ENCODE measurements around the gene EFNB3. TPM values are rescaled to one million over a fixed set of nuclear protein-coding genes. Genes with fewer than 3 reads are reported as not detected.

The EFNB3 gene
- total RNA-seq, 1 donor from 2014 or later, result not detected

DNA sequence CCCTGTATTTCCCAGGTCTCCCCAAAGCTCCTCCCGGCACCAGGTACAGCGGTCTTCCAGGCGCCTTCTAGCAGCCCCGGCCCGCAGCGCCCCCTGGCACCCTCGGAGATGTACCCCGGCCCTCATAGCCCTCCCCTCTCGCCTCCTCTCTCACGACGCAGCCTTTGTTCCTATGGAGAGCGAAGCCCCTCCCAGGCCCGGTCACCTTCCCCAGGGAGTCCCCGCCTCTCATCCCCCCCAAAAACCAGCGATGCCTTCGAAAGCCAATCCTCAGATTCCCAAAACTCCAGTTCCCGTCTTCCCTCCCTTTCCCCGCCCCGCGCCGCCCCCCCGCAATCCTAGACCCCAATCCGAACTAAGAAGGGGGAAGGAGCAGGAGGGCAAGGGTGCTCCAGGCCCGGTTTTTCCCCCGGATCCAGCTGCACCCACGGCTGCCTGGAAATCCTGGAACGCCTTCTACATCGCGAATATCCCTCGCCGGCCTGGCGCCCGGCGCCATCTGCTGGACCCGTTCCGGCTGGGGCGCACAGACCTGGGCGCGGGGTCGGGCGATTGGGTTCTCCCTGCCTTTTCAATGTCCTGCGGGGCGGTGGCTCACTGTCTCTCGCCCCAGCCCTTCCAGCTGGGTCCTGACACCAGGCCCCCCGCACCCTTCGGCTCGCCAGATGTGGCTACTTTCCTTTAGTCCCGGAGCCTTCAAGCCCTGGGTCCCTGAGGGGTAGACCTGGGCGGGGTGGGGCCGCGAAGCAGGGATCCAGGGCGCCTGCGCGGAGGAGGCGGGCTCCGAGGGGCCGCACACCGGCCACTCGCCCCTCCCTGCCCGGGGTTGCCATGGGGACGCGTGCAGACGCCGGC is 12.1 kb downstream of the EFNB3 start, which contains the start of gene DNAH2:
Gene DNAH2 (plus strand): TSS at position 844 of the 855 bp plus-strand sequence. CDS start 1,991 bp downstream, outside the sequence.
- intact Hi-C loops (cut with micrococcal nuclease), result no loop called here

DNA sequence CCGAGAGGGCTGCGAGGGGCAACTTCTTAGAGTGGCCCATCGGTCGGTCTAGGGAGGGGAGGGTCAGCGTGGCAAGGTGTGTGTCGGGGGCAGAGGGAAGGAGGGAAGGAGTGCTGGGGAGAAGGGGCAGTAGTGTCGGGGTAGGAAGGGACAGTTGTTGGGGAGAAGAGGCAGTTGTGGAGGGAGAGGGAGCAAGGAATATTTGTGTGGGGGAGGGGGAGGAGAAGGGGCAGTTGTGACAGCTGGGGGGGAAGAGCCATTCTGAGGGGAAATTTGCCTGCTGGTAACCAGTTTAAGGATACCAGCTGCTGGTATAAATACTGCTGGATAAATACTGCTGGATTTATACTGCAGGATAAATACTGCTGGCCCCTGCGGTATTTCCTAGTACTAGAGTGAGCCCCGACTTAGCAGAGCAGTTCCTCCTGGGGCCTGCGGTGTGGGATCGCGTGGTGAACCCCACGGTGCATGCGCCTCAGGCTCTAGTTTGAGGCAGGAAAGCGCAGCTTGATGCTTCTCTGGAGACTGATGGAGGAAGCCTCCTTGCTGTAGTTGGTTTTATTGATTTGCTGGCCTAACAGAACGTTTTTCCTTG is 12.9 kb downstream of the EFNB3 start:
- intact Hi-C loops (cut with micrococcal nuclease), result no loop called here

DNA sequence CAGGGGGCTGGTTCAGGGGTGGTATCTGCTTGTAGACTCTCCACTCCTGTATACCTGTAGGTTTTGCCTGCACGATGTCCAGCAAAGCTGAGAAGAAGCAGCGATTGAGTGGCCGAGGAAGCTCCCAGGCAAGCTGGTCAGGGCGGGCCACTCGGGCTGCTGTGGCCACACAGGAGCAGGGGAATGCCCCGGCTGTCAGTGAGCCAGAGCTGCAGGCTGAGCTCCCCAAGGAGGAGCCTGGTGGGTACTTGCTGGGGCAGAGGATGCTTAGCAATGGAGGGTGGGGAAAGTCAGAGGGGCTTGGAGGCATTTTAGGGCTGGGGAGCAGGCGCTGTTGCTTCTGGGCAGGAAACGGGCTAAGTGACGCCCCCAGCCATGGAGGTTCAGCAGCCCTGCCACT is 14.7 kb downstream of the EFNB3 start:
- intact Hi-C loops (cut with micrococcal nuclease), result no loop called here

DNA sequence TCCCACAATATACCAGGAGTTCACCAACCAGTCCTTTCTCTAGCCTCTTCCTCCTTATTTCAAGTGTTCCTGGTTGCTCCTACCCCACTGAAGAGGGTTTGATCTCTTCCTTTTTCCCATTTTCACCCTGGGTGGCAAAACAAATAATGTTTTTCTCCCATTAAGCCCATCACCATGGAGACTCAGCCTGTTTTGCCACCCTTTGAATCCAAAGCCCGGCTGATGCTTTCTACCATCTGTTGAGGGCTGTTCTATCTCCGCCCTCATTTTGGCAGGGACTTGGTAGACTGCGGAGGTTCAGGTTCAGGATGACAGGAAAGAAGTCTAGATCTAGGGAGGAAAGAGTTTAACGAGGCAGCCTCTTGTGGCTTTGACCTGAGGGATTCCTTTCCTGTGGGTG is 15.1 kb downstream of the EFNB3 start:
- intact Hi-C loops (cut with micrococcal nuclease), result no loop called here

DNA sequence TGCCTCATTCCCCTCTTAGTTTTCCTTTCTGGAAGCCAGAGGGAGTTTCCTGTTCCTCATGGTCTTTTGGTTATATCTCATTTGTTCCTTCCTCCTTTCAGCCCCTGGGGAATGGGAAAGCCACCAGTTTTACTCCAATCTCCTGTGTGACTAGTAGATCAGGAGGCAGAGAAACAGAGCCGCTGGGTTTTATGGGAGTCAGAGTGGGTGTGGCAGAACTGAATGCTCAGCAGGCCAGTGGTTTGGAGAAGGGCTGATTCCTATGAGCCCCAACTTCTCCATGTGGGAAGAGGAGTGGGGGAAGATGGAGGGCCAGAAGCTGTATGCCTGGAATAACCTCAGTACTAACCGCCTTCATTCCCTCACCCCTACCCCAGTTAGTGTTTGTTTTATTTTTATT is 16.6 kb downstream of the EFNB3 start:
- intact Hi-C loops (cut with micrococcal nuclease), result no loop called here

DNA sequence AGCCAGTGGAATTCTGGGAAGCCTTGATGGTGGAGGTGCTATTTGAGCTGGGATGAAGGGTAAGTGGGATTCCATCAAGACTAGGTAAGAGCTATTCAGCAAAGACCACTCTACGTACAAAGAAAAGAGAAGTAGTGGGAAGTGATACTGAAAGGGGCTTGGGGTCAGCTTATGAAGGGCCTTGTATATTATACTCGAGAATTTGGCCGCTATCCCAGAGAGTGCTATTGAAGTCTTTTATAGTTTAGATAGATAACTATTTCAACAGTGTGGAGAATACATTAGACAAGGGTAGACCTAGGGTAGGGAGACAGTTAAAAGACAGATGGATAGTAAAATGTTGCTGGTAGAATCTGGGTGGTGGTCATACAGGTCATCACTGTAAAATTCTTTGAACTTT is 22.9 kb downstream of the EFNB3 start:
- intact Hi-C loops (cut with micrococcal nuclease), result no loop called here

DNA sequence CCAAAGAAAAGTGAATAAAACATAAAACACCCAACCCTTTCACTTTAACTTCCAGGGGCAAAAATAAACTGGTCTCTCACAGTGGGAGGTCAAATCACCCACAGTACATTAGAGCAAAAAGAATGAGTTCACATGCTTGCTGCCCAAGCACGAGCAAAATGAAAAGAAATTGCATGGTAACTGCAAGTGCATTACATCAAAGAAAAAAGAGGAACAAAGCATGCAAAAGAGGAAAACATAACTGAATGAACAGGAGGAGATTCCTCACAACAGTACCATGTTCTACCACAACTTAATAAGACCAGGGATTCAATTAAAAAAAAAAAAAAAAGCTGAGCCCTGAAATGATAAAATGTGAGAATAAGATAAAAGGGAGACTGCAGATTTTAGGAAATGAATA is 24.8 kb downstream of the EFNB3 start:
- intact Hi-C loops (cut with micrococcal nuclease), result no loop called here

DNA sequence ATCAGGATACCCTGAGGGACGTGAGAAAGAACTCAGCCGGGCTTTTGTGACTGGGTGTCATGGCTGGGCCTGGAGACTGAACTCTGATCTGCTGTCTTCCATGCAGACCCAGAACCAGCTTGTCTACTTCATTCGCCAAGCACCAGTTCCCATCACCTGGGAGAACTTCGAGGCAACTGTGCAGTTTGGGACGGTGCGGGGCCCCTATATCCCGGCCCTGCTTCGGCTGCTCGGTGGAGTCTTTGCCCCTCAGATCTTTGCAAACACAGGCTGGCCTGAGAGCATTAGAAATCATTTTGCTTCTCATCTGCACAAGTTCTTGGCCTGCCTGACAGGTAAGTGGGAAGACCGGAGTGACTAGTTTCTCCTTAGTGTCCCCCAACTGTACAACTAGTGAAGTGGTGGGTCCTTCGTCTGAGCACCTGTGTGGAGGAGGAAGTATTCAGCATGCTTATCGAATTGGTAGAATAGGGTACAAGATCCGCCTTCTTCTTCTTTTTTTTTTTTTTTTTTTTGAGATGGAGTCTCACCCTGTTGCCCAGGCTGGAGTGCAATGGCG is 28.1 kb downstream of the EFNB3 start:
- intact Hi-C loops (cut with micrococcal nuclease), result no loop called here

DNA sequence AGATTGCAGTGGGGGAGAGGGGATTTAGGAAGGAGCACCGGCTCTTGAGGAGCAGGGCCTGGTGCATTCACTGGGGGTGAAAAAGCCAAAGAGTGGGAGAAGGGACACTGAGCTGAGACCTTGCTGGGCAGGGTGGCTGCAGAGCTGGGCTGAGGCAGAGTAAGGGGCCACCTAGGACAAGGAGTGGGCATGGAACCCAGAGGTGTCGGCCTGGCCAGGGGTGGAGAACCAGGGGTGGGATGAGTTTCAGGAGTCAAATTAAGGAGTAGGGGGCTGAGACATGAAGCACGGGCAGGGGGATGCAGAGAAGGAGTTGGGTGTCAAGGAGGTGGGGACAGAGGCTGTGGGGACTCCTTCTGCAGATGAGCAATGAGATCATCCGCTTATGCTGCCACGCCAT is 32.6 kb downstream of the EFNB3 start:
- intact Hi-C loops (cut with micrococcal nuclease), result no loop called here

DNA sequence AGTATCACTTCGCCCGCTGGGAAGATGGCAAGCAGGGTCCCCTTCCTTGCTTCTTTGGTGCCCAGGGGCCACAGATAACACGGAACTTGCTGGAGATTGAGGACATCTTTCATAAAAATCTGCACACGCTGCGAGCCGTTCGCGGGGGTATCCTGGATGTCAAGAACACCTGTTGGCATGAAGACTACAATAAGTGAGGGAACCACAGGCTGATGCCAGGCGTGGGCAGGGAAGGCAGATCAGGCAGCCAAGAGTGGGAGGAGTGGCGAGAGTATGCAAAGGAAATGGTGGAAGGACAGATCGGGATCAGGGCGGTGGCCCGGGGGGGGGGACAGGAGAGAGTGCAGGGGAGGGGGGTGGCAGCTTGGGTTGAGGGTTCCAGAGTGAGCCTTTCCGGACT is 34.7 kb downstream of the EFNB3 start:
- intact Hi-C loops (cut with micrococcal nuclease), result loop anchor here (5.0 to 10.0 kb wide), 3 partner anchors 85 to 303 kb away; no protein-coding TSS in a partner anchor

DNA sequence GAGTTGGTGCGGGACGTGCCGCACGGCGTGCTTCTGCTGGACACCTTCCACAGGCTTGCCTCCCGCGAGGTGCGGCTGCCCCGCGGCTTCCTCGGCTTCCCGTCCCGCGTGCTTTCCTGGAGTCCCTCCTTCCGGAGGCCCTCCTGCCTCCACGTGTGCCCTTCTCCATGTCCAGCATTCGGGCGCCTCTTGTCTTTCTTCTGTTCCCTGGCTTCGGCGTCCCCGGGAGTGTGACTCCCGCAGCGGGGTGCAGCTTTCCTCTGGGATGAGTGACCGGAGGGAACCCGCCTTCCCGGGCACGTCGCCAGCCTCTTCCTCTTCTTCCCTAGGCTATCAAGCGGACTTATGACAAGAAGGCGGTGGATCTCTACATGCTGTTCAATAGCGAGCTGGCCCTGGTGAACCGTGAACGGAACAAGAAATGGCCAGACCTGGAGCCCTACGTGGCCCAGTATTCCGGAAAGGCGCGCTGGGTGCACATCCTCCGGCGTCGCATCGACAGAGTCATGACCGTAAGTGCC is 35.5 kb downstream of the EFNB3 start:
- intact Hi-C loops (cut with micrococcal nuclease), result loop anchor here (5.0 to 10.0 kb wide), 3 partner anchors 84 to 302 kb away; no protein-coding TSS in a partner anchor

DNA sequence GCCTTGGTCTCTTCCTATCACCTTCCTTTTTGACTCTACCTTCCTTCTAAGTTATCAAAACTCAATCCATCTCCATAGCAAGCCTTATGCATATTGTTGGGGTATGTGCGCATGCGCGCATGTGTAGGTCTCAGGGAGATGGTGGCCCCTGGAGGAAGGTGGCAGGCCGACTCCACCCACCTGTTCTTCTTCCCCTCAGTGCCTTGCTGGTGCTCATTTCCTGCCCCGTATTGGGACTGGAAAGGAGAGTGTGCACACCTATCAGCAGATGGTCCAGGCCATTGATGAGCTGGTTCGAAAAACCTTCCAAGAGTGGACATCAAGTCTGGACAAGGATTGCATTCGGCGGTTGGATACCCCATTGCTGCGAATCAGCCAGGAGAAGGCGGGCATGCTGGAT is 37.7 kb downstream of the EFNB3 start:
- intact Hi-C loops (cut with micrococcal nuclease), result loop anchor here (5.0 to 10.0 kb wide), 3 partner anchors 82 to 300 kb away; no protein-coding TSS in a partner anchor

DNA sequence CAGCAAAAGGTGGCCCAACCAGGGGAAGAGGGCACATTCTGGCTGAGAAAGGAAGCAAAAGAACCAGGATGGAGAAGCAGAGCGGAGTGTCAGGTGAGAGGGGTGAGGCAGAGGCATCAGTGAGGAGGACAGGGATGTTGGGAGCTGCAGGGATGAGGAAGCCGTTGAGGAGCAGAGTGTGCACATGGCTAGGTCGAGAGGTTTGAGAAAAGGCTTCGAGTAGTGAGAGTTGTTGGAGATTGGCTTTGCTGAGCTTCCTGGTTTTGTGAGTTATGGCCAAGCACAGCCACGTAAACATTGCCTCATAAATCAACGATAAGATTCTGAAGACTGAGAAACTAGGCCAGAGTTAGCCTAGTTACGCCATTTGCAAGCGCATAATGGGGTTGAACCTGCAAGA is 39.4 kb downstream of the EFNB3 start:
- intact Hi-C loops (cut with micrococcal nuclease), result loop anchor here (5.0 to 10.0 kb wide), 3 partner anchors 80 to 298 kb away; no protein-coding TSS in a partner anchor

DNA sequence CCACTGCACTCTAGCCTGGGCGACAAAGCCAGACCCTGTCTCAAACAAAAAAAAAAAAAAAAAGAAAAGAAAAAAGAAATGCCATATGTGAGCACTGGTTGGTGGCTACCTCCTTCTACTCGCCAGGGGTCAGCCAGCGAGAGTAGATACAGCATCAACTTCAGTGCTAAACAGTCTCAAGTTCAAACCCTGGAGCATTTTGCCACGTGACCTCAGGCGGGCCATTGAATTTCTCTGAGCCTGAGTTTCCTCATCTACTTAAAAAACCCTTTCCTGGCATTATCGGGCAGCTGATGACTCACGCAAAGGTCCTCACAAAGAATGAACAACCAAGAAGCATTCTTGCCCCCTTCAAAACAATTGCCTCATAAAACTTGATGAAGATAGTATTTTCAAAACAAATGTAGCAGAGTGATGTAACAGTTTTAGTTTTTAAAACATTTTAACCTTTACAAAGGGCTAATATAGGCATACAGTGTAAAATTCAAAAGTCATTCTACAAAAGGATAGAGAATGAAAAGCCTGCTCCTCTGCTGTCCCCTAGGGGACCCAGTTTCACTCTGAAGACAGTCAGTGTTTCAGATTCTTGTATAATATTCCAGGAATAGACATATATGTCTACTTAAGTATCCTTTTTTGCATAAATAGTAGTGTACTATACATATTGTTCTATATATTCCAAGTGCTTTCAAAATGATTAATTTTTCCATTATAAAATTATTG is 40.9 kb downstream of the EFNB3 start:
- intact Hi-C loops (cut with micrococcal nuclease), result loop anchor here (10.0 kb wide), 1 partner anchor 79 kb away; no protein-coding TSS in a partner anchor

DNA sequence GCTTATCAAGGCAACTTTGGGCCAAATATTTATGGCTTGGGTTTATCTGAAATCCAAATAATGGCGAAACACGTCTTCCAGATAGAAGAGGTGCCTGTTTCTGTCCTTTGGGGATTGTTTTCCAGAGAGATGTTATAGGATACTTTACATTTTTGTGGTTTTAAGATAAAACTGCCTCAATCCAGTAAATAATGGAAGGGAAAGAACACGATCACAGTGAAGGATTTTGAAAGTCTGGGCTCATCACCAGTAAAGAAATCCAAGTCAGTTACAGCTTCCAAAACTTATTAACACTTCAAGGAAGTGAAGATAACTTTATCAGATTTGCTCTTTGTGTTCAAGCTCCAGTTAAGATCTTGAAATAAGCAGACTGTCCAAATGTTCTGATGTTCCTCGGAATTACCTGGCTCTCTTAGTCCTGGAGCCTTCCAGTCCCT is 42.7 kb downstream of the EFNB3 start:
- intact Hi-C loops (cut with micrococcal nuclease), result loop anchor here (10.0 kb wide), 1 partner anchor 77 kb away; no protein-coding TSS in a partner anchor

DNA sequence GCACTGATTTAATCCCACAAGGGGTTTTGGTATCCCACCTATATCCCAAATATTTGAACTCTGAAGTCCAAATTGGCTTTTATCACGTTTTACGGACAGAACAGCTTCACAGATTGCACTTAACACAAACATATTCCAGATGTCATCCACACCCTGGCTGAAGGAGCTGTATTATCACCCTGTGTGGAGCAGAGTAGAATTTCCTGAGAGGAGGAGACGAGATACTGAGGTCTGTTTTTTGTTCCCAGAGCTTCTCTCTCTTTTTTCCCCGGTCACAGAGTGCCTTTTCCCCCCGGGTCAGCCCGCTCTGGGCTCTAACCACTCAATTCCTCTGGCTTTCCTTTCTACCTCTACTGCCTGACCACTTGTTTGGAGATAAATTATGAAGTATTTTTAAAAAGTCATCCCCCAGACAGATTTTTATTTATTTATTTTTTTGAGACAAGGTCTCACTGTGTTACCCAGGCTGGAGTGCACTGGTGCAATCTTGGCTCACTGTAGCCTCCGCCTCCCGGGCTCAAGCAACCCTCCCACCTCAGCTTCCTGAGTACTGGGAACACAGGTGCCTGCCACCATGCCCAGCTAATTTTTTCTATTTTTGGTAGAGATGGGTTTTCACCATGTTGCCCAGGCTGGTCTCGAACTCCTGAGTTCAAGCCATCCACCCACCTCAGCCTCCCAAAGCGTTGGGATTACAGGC is 43.2 kb downstream of the EFNB3 start:
- intact Hi-C loops (cut with micrococcal nuclease), result loop anchor here (10.0 kb wide), 1 partner anchor 77 kb away; no protein-coding TSS in a partner anchor

DNA sequence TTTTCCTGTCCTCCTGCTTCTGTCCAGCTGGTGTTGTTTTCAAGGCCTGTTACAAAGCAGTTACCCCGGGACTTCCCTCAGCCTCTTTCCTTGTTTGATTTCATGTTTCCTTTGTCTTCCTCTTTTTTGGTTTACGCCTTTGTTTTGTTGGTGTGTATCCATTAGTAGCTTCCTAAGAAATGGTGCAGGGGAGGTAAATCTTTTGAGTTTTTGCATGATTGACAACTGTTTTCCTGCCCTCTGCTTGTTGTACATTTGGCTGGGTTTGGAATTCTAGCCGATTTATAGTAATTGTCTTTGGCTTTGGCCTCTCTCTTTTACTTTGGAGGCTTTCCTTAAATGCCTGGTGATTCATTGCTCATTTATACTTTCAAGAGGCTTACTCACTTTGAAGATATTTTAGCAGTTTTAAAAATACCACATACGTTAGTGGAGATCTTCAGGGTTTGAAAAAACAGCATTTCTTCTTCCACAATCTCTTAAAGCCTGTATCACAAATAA is 45.4 kb downstream of the EFNB3 start:
- intact Hi-C loops (cut with micrococcal nuclease), result no loop called here

DNA sequence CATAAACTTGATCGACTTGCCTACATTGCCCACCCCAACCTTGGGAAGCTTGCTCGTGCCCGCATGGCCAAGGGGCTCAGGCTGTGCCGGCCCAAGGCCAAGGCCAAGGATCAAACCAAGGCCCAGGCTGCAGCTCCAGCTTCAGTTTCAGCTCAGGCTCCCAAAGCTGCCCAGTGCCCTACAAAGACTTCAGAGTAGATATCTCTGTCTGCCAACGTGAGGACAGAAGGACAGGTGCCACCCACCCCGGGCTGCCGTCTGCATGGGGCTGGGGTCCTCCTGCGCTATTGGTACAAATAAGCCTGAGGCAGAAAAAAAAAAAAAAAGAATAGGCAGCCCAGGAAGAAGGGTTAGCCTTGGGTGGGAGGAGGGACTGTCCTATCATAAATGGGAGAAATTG is 49.7 kb downstream of the EFNB3 start:
- intact Hi-C loops (cut with micrococcal nuclease), result no loop called here

DNA sequence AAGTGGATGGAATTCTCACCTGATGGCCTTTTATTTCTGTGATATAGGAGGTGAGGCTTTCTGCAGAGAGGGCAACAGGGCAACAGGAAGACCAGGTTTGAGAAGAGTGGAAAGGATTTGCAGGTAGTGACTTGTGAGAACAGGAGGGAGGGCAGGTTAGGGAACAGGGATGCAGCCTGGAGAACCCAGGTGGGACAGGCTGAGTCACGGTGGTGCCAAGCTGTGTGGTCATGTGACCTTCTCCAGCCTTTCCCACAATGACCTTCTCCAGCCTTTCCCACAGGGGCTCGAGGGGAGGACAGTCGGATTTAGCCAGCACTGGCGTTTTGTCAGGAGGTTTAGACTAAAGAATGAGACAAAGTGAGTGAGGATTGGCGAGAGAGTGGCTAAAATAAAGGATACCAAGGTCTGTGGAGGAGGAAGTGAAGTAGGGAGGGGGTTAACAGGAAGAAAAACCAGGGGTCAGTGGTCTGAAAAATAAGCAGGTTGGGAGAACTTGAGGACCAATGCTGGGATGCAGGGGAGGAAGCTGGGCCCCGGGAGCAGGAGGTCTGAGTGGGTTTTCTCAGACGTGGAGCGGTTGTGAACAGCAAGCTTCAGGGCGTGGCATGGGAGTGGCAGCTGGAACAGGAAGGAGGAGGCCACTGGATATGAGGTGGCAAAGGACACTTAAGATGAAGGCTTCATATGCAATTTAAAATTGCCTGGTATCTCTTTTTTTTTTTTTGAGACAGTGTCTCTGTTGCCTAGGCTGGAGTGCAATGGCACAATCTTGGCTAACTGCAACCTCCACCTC is 50.3 kb downstream of the EFNB3 start:
- intact Hi-C loops (cut with micrococcal nuclease), result no loop called here

All from T-helper 2 cell treated with Interferon-gamma antibody and Interleukin-4, amounts not matched to agents 100 ng/mL and 5 ng/mL, for 36 hours (primary cell).